A549 (cell line): ENCODE measurements around the gene ESAM. TPM values are rescaled to one million over a fixed set of nuclear protein-coding genes. Genes with fewer than 3 reads are reported as not detected.
A peak's percentile ranks its signal among the peaks of the same experiment; 100 is the strongest.

Experiments
- ATAC-seq, 2 experiments: fragments of 200-7000 bp in 1 of 2; fragments of >200 bp in 1 of 2; cut with Nextera tagmentation in 1 of 2; cut with Tn5 transposase in 1 of 2; 3 replicates each; pipeline versions ENCODE4 v1.8.0 to v1.9.1; 2018 to 2020; ENCODE audit warnings: mild to moderate bottlenecking in 1 of 2, moderate library complexity in 1 of 2
- CTCF ChIA-PET: fragments of 300-600 bp; sonication (Branson Sonifier 250); formaldehyde crosslinking; extraction: SDS; loops from one replicate; lab custom pipeline; 2021; ENCODE audit warnings: antibody characterized with exemption, inconsistent platforms; lab: Yijun Ruan, JAX
- POLR2A ChIA-PET: fragments of 350-600 bp; formaldehyde crosslinking; extraction: SDS; loops from one replicate; lab custom pipeline; 2021; ENCODE audit warnings: antibody characterized with exemption, inconsistent platforms; lab: Yijun Ruan, JAX
- DNase-seq, 2 experiments: peaks; one replicate each; pipeline versions ENCODE4 v3.0.0 to v3.0.0-alpha.2; 2011 to 2016; ENCODE audit warnings: low read depth in 1 of 2, low spot score in 1 of 2
- FAIRE-seq: peaks from 2 replicates; lab custom pipeline; 2011; peaks lifted over from hg19 to GRCh38; lab: Jason Lieb, UNC
- H3K27ac ChIP-seq, 2 experiments: fragments of >200 bp; sonication (Bioruptor Twin); formaldehyde crosslinking; 3 replicates each; pipeline ENCODE4 v1.5.1; 2016 to 2017
- H3K4me1 ChIP-seq: fragments of >200 bp; sonication (Bioruptor Twin); formaldehyde crosslinking; 3 replicates; pipeline ENCODE4 v1.6.1; 2016
- H3K4me2 ChIP-seq: fragments of >200 bp; sonication (Bioruptor Twin); formaldehyde crosslinking; 3 replicates; pipeline ENCODE4 v1.6.1; 2016
- H3K4me3 ChIP-seq: fragments of >200 bp; sonication (Bioruptor Twin); formaldehyde crosslinking; 3 replicates; pipeline ENCODE4 v1.5.1; 2016
- H3K9me3 ChIP-seq: fragments of >200 bp; sonication (Bioruptor Twin); formaldehyde crosslinking; 3 replicates; pipeline ENCODE4 v1.6.1; 2016
- BCL3 ChIP-seq: fragments of >200 bp; sonication (Bioruptor Twin); formaldehyde crosslinking; IDR thresholded peaks from 3 replicates; pipeline ENCODE4 v1.6.1; 2016
- CBX8 ChIP-seq: fragments of 200-600 bp; sonication (generic); IDR thresholded peaks from 2 replicates; pipeline ENCODE4 v1.6.1; 2016
- CEBPB ChIP-seq, 2 experiments: fragments of >200 bp in 1 of 2; sonication (Bioruptor Twin) in 1 of 2; formaldehyde crosslinking in 1 of 2; IDR thresholded peaks; 2 replicates each; pipeline ENCODE4 v1.6.1; 2012 to 2016
- FOSL2 ChIP-seq, 2 experiments: fragments of 450-650 bp in 1 of 2; fragments of >200 bp in 1 of 2; sonication (Bioruptor Twin) in 1 of 2; formaldehyde crosslinking; IDR thresholded peaks; 2 replicates each; pipeline versions ENCODE4 v1.5.0 to v1.6.1; 2016 to 2020; ENCODE audit warnings: mild to moderate bottlenecking in 1 of 2, moderate library complexity in 1 of 2
- HES2 ChIP-seq: fragments of >200 bp; sonication (Bioruptor Twin); formaldehyde crosslinking; IDR thresholded peaks from 2 replicates; pipeline ENCODE4 v1.6.1; 2016
- HMGXB4 ChIP-seq: fragments of 250-450 bp; sonication (Bioruptor Pico); IDR thresholded peaks from 2 replicates; pipeline ENCODE4 v1.5.0; 2021; ENCODE audit warnings: mild to moderate bottlenecking, moderate library complexity, borderline replicate concordance
- KDM5A ChIP-seq: fragments of 200-600 bp; sonication (generic); IDR thresholded peaks from 2 replicates; pipeline ENCODE4 v1.6.1; 2016; ENCODE audit warnings: antibody characterized with exemption, mild to moderate bottlenecking
- MAX ChIP-seq: IDR thresholded peaks from 2 replicates; pipeline ENCODE4 v1.6.1; 2012
- MAZ ChIP-seq: fragments of 150-350 bp; IDR thresholded peaks from 2 replicates; pipeline ENCODE4 v1.6.1; 2014; ENCODE audit warnings: antibody characterized with exemption, low read depth, low read length, borderline replicate concordance
- RAD21 ChIP-seq, 2 experiments: fragments of >200 bp in 1 of 2; sonication (Bioruptor Twin) in 1 of 2; formaldehyde crosslinking in 1 of 2; IDR thresholded peaks in 1 of 2; conservative IDR thresholded peaks in 1 of 2; 2 replicates in 1 of 2; 3 replicates in 1 of 2; pipeline ENCODE4 v1.6.1; 2012 to 2018; ENCODE audit warnings: inconsistent platforms in 1 of 2
- RARB ChIP-seq: fragments of 250-450 bp; sonication (Bioruptor Pico); IDR thresholded peaks from 2 replicates; pipeline ENCODE4 v1.8.0; 2021; ENCODE audit warnings: mild to moderate bottlenecking, moderate library complexity
- RFX5 ChIP-seq: fragments of 450-650 bp; IDR thresholded peaks from 2 replicates; pipeline ENCODE4 v1.7.1; 2014; ENCODE audit warnings: antibody characterized with exemption, mild to moderate bottlenecking, moderate library complexity
- SMC3 ChIP-seq: fragments of >200 bp; sonication (Bioruptor Twin); formaldehyde crosslinking; IDR thresholded peaks from 3 replicates; pipeline ENCODE4 v1.6.1; 2018; ENCODE audit warnings: inconsistent platforms
- ZFP36 ChIP-seq: fragments of 450-650 bp; IDR thresholded peaks from 2 replicates; pipeline ENCODE4 v1.6.1; 2014; ENCODE audit warnings: borderline replicate concordance; ENCODE audit not compliant: partially characterized antibody
- ZNF302 ChIP-seq: fragments of 250-450 bp; sonication (Bioruptor Pico); IDR thresholded peaks from 2 replicates; pipeline ENCODE4 v1.9.0; 2021; ENCODE audit warnings: inconsistent platforms, mild to moderate bottlenecking, moderate library complexity
- ZSCAN20 ChIP-seq: fragments of 250-450 bp; sonication (Bioruptor Pico); IDR thresholded peaks from 2 replicates; pipeline ENCODE4 v1.8.0; 2022; ENCODE audit warnings: mild to moderate bottlenecking, moderate library complexity
- WGBS: methylation state at CpG from one replicate; pipeline ENCODE4 v1.1.6; 2017; ENCODE audit errors: missing lambda C conversion rate; 5-methylcytosine and 5-hydroxymethylcytosine counted together
- polyA plus RNA-seq, 4 experiments: library from polyadenylated mRNA; depleted of rRNA in 3 of 4; stranded (reverse); fragments of >200 nt; fragmentation: RNase III in 1 of 4; extraction: RNeasy Plus Mini Kit Qiagen cat#74134 plus additional on column Dnase treatment in 1 of 4; gene quantifications; 2 replicates in 3 of 4; 3 replicates in 1 of 4; pipeline ENCODE4 v1.2.3, GENCODE V29; 2011 to 2017
- TF ChIP-seq, protein P1 (sequence below): IDR thresholded peaks from 2 replicates; pipeline ENCODE4 v1.6.1; 2012
- TF ChIP-seq, protein P2 (sequence below): fragments of 250-450 bp; sonication (Bioruptor Pico); IDR thresholded peaks from 2 replicates; pipeline ENCODE4 v1.5.0; 2020; ENCODE audit warnings: low read depth, mild to moderate bottlenecking, moderate library complexity
- TF ChIP-seq, protein P3 (sequence below): fragments of >200 bp; sonication (Bioruptor Twin); formaldehyde crosslinking; IDR thresholded peaks from 3 replicates; pipeline ENCODE4 v1.5.1; 2016

ESAM gene
- polyA plus RNA-seq, 2 of the 4 experiments (the other 2 are of a cell fraction), result 6.2 to 11.7 TPM

DNA sequence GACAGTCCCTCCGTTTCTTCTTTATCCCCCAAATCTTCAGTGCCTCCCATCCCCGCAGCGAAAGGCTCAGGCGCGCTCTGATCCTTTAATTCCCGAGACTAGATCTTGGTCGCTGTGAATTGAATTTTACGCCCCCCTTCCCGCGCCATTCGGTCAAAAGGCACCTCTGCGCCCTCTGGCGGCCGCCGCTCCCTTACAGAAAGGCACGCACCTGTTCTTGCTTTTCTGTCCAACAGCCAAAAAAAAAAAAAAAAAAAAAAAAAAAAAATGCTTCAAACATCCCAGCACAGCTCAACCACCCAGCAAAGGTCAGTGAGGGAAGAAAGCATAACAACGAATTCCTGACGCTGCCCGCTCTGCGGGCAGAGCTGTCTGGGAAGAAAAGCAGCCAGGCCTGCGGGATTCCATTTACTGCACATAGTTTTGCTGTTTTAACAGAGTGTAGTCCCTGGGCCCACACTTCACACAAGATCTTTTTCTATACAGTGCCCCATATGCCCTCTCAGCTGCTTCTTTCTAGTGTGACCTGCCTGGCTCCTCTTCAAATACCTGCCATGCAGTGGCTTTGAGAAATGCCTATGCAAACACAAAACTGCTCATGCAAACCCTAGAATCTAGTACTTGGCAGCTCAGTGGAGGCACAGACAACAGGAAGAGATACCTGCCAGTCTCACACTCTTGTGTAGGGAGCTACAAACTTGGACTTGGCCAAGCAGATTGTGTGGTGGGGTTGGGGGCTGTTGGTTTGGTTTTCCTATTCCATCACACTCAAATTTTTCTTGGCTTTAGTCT lies 1.3 kb upstream of the ESAM start:
- Histone ChIP-seq H3K4me2 (peak overlapping the region; percentile 98), H3K9me3 (no peaks in the 10 kb centered on the region), H3K4me3 (peak overlapping the region; percentile 75), H3K4me1 (peaks cover 63% of the 10 kb centered on the region), H3K27ac (peak overlapping the region; percentile 75 to 88)
- 3% methylated on average over 21 of the region's 21 CpGs for WGBS
- no peak for TF ChIP-seq KDM5A
- no peak for TF ChIP-seq MAZ
- TF ChIP-seq CEBPB (IDR thresholded peaks at IDR 0.05), result no peak
- TF ChIP-seq RFX5, result no peak
- TF ChIP-seq, protein P1, sequence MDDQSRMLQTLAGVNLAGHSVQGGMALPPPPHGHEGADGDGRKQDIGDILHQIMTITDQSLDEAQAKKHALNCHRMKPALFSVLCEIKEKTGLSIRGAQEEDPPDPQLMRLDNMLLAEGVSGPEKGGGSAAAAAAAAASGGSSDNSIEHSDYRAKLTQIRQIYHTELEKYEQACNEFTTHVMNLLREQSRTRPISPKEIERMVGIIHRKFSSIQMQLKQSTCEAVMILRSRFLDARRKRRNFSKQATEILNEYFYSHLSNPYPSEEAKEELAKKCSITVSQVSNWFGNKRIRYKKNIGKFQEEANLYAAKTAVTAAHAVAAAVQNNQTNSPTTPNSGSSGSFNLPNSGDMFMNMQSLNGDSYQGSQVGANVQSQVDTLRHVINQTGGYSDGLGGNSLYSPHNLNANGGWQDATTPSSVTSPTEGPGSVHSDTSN, result no peak
- TF ChIP-seq FOSL2 (IDR thresholded peaks at IDR 0.05), result no peak
- TF ChIP-seq FOSL2 (CRISPR knock-in tag; IDR thresholded peaks at IDR 0.05), result no peak
- TF ChIP-seq SMC3, result peak; percentile 59; the same call in 2 of the 3 replicates
- TF ChIP-seq ZSCAN20 (CRISPR knock-in tag), result no peak
- TF ChIP-seq RAD21 (conservative IDR thresholded peaks at IDR 0.05 in 1 of 2, IDR thresholded peaks at IDR 0.05 in 1 of 2), result peak; percentile 43 to 44; a peak in 4 of 5 replicates
- TF ChIP-seq CBX8, result no peak
- TF ChIP-seq ZFP36, result no peak
- no peak for TF ChIP-seq RARB (CRISPR knock-in tag)
- TF ChIP-seq ZNF302, result no peak
- TF ChIP-seq HMGXB4 (CRISPR knock-in tag), result no peak
- peak; percentile 50; the same call in 1 of the 2 replicates for TF ChIP-seq MAX
- no peak for TF ChIP-seq BCL3
- TF ChIP-seq, protein P2, sequence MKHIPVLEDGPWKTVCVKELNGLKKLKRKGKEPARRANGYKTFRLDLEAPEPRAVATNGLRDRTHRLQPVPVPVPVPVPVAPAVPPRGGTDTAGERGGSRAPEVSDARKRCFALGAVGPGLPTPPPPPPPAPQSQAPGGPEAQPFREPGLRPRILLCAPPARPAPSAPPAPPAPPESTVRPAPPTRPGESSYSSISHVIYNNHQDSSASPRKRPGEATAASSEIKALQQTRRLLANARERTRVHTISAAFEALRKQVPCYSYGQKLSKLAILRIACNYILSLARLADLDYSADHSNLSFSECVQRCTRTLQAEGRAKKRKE (CRISPR knock-in tag), result no peak
- TF ChIP-seq HES2, result no peak
- TF ChIP-seq, protein P3, sequence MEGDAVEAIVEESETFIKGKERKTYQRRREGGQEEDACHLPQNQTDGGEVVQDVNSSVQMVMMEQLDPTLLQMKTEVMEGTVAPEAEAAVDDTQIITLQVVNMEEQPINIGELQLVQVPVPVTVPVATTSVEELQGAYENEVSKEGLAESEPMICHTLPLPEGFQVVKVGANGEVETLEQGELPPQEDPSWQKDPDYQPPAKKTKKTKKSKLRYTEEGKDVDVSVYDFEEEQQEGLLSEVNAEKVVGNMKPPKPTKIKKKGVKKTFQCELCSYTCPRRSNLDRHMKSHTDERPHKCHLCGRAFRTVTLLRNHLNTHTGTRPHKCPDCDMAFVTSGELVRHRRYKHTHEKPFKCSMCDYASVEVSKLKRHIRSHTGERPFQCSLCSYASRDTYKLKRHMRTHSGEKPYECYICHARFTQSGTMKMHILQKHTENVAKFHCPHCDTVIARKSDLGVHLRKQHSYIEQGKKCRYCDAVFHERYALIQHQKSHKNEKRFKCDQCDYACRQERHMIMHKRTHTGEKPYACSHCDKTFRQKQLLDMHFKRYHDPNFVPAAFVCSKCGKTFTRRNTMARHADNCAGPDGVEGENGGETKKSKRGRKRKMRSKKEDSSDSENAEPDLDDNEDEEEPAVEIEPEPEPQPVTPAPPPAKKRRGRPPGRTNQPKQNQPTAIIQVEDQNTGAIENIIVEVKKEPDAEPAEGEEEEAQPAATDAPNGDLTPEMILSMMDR, result peak; percentile 62
- CTCF ChIA-PET, result interaction anchor here (0.6 to 6.1 kb wide), 32 partner anchors 9 to 361 kb away, joined by 3 to 45 read pairs (median 5); partner anchors contain the start of genes MSANTD2, ROBO3 and VSIG2
- DNase-seq (peak in 1 of 2 experiments; percentile 76), FAIRE-seq (no peak), ATAC-seq (peak; percentile 10 to 49; a peak in 3 of 6 replicates)
- POLR2A ChIA-PET, result interaction anchor here (0.9 to 1.1 kb wide), 2 partner anchors 17 to 36 kb away, joined by 3 to 4 read pairs; no protein-coding TSS in a partner anchor
